ENCODE data around the gene NHLRC2.

NHLRC2 gene

DNA sequence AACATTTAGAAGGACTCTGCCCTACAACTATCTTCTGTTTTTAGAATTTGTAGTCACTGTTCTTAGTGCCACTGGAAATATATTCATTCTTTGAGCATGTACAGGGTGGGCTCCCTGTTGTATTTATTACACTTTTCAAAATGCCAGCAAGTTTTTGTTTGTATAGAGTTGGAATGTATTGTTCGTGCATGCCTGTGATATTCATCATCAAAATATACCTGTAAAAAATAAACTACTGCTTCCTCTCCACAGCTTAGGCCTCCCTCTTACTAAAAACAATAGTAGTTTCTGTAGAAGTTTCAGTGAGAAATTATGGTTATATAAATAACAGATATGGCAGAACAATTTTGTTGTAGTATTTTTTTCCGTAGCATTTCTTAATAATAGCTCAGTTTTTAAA is 61.6 kb downstream of the NHLRC2 start:
- FAIRE-seq: no peak
- TF ChIP-seq, protein P1, sequence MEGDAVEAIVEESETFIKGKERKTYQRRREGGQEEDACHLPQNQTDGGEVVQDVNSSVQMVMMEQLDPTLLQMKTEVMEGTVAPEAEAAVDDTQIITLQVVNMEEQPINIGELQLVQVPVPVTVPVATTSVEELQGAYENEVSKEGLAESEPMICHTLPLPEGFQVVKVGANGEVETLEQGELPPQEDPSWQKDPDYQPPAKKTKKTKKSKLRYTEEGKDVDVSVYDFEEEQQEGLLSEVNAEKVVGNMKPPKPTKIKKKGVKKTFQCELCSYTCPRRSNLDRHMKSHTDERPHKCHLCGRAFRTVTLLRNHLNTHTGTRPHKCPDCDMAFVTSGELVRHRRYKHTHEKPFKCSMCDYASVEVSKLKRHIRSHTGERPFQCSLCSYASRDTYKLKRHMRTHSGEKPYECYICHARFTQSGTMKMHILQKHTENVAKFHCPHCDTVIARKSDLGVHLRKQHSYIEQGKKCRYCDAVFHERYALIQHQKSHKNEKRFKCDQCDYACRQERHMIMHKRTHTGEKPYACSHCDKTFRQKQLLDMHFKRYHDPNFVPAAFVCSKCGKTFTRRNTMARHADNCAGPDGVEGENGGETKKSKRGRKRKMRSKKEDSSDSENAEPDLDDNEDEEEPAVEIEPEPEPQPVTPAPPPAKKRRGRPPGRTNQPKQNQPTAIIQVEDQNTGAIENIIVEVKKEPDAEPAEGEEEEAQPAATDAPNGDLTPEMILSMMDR (IDR thresholded peaks at IDR 0.05; ENCODE audit: insufficient read depth, missing control alignments): no peak
- no peak for DNase-seq (ENCODE audit: insufficient read length, low spot score)

DNA sequence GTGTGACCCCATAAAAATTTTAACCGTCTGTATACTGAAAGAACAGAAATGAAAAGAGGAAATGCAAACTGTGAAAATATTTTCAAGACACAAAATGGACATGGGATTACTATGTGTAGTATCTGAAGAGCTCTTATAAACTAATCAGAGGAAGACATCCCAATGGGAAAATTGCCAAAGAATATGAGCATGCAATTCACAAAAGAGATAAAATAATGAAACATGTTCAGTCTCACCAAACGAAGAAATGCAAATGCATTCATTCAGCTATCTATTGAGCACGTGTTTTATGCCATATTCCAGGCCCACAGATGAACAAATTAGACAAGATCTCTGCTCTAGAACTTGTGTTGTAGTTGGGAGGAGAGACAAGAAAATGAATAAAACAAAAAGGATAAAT is 63.2 kb downstream of the NHLRC2 start:
- FAIRE-seq (no peak), DNase-seq (ENCODE audit: insufficient read length, low spot score) (no peak)
- TF ChIP-seq, protein P1 (IDR thresholded peaks at IDR 0.05; ENCODE audit: insufficient read depth, missing control alignments): no peak

DNA sequence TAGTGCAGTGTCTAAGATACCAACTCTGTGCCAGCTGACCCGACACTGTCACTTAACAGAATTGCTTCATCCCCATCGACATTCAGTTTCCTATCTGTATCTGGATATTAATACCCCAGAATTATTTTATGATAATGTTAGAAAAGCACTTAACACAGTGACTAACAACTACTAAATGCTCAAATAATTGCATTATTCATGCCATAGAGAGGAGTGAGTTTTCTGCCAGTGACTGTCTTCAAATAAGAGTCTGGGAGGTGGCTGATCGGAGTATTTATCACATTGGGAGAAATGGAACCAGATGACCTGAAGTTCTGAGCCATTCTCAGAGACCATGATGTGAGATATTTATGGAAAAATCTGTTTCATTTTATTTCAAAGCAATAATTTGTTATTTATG is 65.7 kb downstream of the NHLRC2 start:
- DNase-seq (ENCODE audit: insufficient read length, low spot score) (no peak), FAIRE-seq (no peak)
- TF ChIP-seq, protein P1 (IDR thresholded peaks at IDR 0.05; ENCODE audit: insufficient read depth, missing control alignments): no peak

DNA sequence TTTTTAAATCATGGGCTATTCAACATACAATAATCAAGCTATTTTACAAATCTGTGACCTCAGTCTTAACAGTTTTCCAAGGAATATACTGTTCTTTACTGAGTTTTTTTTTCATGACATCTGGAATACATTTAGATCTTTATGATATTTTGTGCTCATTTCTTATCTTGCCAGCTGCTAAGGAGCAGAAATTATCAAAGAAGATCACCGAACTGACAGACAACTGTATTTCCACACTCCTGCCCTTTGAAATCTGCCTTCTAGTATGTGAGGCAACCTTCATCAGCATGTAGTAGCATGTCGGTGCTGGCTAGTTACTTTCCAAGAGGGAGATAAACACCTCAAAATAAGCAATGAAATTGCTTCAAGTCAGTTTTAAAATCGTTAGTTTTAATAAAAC is 66.4 kb downstream of the NHLRC2 start:
- no peak for FAIRE-seq
- no peak for DNase-seq (ENCODE audit: insufficient read length, low spot score)
- TF ChIP-seq, protein P1 (IDR thresholded peaks at IDR 0.05; ENCODE audit: insufficient read depth, missing control alignments): no peak

DNA sequence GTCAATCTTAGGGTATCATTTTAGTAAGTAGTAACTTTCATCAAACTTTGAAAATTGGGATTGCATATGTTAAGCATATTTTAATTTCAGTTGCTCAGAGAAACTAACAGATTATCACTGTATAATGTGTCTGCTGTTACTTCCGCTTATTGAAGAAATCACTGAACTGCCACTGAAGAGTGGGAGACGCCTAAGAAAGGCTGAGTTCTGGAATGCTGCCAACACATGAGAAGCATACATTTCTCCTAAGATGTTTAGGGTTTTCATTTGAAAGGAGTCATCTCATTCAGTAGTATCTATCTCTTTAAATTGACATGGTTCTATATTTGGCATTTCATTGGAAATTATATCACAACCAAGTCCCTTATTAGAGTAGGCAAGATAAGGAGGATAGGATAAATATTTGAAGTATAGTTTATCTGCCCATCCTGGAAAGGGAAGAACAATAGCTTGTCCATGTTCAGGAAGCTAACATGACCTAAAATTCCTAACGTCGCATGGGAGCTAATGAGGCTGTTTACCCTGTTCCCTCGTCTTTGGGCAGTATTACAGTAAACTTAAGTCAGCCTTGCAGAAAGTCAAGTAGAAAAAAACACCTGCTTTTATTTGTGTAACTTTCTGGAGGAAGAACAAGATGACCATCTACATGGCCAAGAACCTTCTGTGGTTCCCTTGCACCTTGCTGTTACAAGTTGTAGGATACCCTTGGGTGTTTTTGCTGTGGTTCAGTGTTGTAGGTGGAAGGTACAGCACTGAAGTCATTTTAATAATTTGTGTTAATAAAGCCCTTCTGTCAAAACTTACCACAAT is 67.3 kb downstream of the NHLRC2 start:
- TF ChIP-seq, protein P1 (IDR thresholded peaks at IDR 0.05; ENCODE audit: insufficient read depth, missing control alignments): no peak
- no peak for DNase-seq (ENCODE audit: insufficient read length, low spot score)
- FAIRE-seq: no peak

DNA sequence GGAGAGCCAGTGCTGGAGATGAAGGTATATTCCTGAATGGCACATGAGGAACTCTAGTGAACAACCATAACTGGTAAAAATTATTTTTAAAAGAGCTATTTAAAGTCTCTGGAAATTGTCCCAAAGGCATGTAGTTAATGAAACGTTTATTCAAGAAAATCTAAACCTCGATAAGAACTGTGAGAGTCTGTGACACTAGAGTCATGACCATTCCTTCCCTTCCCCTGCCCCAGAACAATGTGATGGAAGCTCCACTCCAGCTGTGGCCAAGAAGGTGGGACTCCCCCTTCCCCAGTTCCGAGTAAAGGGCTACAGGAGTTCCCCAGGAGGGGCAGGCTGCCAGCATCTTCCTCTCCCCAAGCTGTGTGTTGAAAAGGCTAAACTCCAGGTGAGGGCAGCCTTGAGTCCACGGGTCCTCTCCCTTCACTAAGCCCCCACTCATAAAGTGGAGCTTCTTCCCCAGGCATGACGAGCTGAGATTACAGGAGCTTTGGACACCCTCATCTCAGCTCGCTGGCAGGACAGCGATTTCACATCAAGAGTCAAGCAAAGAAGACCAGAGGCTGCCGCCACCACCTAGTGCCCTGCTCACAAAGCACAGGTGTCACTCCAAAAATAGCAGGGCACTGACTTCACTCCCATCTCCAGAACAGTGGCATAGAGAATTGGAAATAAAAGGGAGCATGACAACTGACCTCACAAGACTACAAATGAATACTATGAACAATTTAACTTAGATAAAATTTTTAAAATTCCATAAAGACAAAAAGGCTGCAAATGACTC is 68.5 kb downstream of the NHLRC2 start:
- FAIRE-seq (no peak), DNase-seq (ENCODE audit: insufficient read length, low spot score) (no peak)
- TF ChIP-seq, protein P1 (IDR thresholded peaks at IDR 0.05; ENCODE audit: insufficient read depth, missing control alignments): no peak

DNA sequence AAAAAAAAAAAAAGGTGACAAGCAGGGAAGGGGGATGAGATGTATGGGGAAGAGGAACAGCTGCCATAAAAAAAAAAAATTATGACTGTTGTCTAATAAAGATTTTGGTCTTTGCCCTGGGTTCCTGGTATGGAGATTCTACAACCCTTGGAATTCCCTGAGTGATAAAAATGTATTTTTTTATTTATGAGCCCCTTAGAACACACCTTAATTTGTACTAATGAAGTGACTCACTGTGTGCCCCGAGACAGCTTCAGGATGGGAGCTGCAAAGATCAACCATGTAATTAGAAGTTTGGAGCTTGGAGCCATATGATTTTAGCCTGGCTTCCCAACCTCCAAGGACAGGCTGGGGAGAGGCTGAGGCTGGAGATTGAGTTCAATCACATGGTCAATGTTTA is 69.7 kb downstream of the NHLRC2 start:
- DNase-seq (ENCODE audit: insufficient read length, low spot score) (no peak), FAIRE-seq (no peak)
- TF ChIP-seq, protein P1 (IDR thresholded peaks at IDR 0.05; ENCODE audit: insufficient read depth, missing control alignments): no peak

Data from D721Med (cell line).